Neural progenitor cell (in vitro differentiated cells): Measurements from ENCODE around the gene ELF5. TPM values are rescaled to one million over a fixed set of nuclear protein-coding genes. Genes with fewer than 3 reads are reported as not detected.

Experiments used
- DNase-seq: peaks from one replicate; pipeline ENCODE4 v3.0.0-alpha.2; 2016; ENCODE audit warnings: low spot score
- H2AFZ ChIP-seq: fragments of 200-600 bp; sonication (generic); replicated peaks from 2 replicates; pipeline ENCODE4 v1.6.1; 2016; ENCODE audit warnings: antibody characterized with exemption
- H3F3A ChIP-seq: fragments of 200-600 bp; sonication (generic); 2 replicates; pipeline ENCODE4 v1.6.1; 2016; ENCODE audit warnings: antibody characterized with exemption, low read depth
- H3K27ac ChIP-seq: fragments of 200-600 bp; sonication (generic); 2 replicates; pipeline ENCODE4 v1.5.1; 2016; ENCODE audit warnings: mild to moderate bottlenecking
- H3K27me3 ChIP-seq: fragments of 200-600 bp; sonication (generic); 2 replicates; pipeline ENCODE4 v1.6.1; 2016; ENCODE audit warnings: mild to moderate bottlenecking, moderate library complexity
- H3K36me3 ChIP-seq: fragments of 200-600 bp; sonication (generic); 2 replicates; pipeline ENCODE4 v1.5.1; 2016
- H3K4me1 ChIP-seq: fragments of 200-600 bp; sonication (generic); 2 replicates; pipeline ENCODE4 v1.6.1; 2016; ENCODE audit warnings: mixed run types
- H3K4me2 ChIP-seq: fragments of 200-600 bp; sonication (generic); 2 replicates; pipeline ENCODE4 v1.6.1; 2016
- H3K4me3 ChIP-seq: fragments of 200-600 bp; sonication (generic); 2 replicates; pipeline ENCODE4 v1.5.1; 2016
- H3K79me2 ChIP-seq: fragments of 200-600 bp; sonication (generic); 2 replicates; pipeline ENCODE4 v1.6.1; 2016; ENCODE audit warnings: low read depth
- H3K9ac ChIP-seq: fragments of 200-600 bp; sonication (generic); 2 replicates; pipeline ENCODE4 v1.6.1; 2016
- H3K9me3 ChIP-seq: fragments of 200-600 bp; sonication (generic); 2 replicates; pipeline ENCODE4 v1.5.1; 2016; ENCODE audit warnings: low read depth
- H4K20me1 ChIP-seq: fragments of 200-600 bp; sonication (generic); 2 replicates; pipeline ENCODE4 v1.6.1; 2016; ENCODE audit warnings: low read depth
- H3K27ac Mint-ChIP-seq: 3 replicates; pipeline ENCODE4 v1.8.0; 2021; ENCODE audit warnings: mixed read lengths
- H3K27me3 Mint-ChIP-seq: 2 replicates; pipeline ENCODE4 v1.8.0; 2022; ENCODE audit warnings: low read depth, mild to moderate bottlenecking, inconsistent platforms, moderate library complexity, mixed read lengths; ENCODE audit not compliant: insufficient read depth
- H3K36me3 Mint-ChIP-seq: 3 replicates; pipeline ENCODE4 v1.8.0; 2021; ENCODE audit warnings: mixed read lengths
- H3K4me1 Mint-ChIP-seq: 3 replicates; pipeline ENCODE4 v1.8.0; 2021; ENCODE audit warnings: mixed read lengths
- H3K4me3 Mint-ChIP-seq: 3 replicates; pipeline ENCODE4 v1.8.0; 2021; ENCODE audit warnings: mild to moderate bottlenecking, moderate library complexity, mixed read lengths
- H3K9me3 Mint-ChIP-seq: 3 replicates; pipeline ENCODE4 v1.8.0; 2020; ENCODE audit warnings: mixed read lengths
- CTCF ChIP-seq: fragments of 200-600 bp; sonication (generic); IDR thresholded peaks from 2 replicates; pipeline ENCODE4 v1.5.1; 2017; ENCODE audit warnings: antibody characterized with exemption, mild to moderate bottlenecking
- EZH2 ChIP-seq: fragments of 200-600 bp; sonication (generic); IDR thresholded peaks from 2 replicates; pipeline ENCODE4 v1.6.1; 2017; ENCODE audit warnings: antibody characterized with exemption, mild to moderate bottlenecking, moderate library complexity
- EZH2phosphoT487 ChIP-seq: fragments of 200-600 bp; sonication (generic); IDR thresholded peaks from 2 replicates; pipeline ENCODE4 v1.6.1; 2017; ENCODE audit warnings: antibody characterized with exemption
- total RNA-seq: library from RNA; depleted of rRNA; stranded (reverse); fragments of >200 nt; gene quantifications from 2 replicates; pipeline ENCODE4 v1.2.3, GENCODE V29; 2015; ENCODE audit warnings: low replicate concordance

ELF5 gene
- total RNA-seq, 1 donor from 2014 or later: not detected

- H3K27me3 ChIP-seq: no peaks in the 10 kb centered on the region
- peaks cover 14% of the 10 kb centered on the region for H3K4me1 ChIP-seq
- no peak overlapping the region for H2AFZ ChIP-seq
- Mint-ChIP-seq H3K9me3 (no peaks in the 10 kb centered on the region), H3K4me3 (no peak overlapping the region), H3K4me1 (peaks cover 4% of the 10 kb centered on the region), H3K36me3 (no peaks in the 10 kb centered on the region), H3K27me3 (no peaks in the 10 kb centered on the region), H3K27ac (peak overlapping the region; percentile 55)
- no peak overlapping the region for H3K27ac ChIP-seq
- TF ChIP-seq CTCF (no peak), EZH2phosphoT487 (no peak), EZH2 (no peak)
- no peaks in the 10 kb centered on the region for H3K9me3 ChIP-seq
- no peak overlapping the region for H3K4me2 ChIP-seq
- no peak for DNase-seq
- H3K36me3 ChIP-seq: no peaks in the 10 kb centered on the region
- no peaks in the 10 kb centered on the region for H4K20me1 ChIP-seq
- H3F3A ChIP-seq: peaks cover 11% of the 10 kb centered on the region
- no peaks in the 10 kb centered on the region for H3K79me2 ChIP-seq
- no peak overlapping the region for H3K9ac ChIP-seq
- H3K4me3 ChIP-seq: no peak overlapping the region
Observed at GRCh38 chr11:34548278-34548677, 34.7 kb upstream of the ELF5 start.

- no peaks in the 10 kb centered on the region for H3K36me3 Mint-ChIP-seq
- H3K27me3 Mint-ChIP-seq: no peaks in the 10 kb centered on the region
- H3K9me3 Mint-ChIP-seq: no peaks in the 10 kb centered on the region
- no peak overlapping the region for H3K9ac ChIP-seq
- no peak overlapping the region for H3K27ac ChIP-seq
- peak overlapping the region; percentile 36 for H3K4me2 ChIP-seq
- H3K36me3 ChIP-seq: no peaks in the 10 kb centered on the region
- no peaks in the 10 kb centered on the region for H3K79me2 ChIP-seq
- H3K4me3 ChIP-seq: no peak overlapping the region
- H2AFZ ChIP-seq: no peak overlapping the region
- DNase-seq: peak; percentile 74
- no peak overlapping the region for H3K27ac Mint-ChIP-seq
- H3K4me1 Mint-ChIP-seq: peaks cover 4% of the 10 kb centered on the region
- no peaks in the 10 kb centered on the region for H3K27me3 ChIP-seq
- H3K4me1 ChIP-seq: peaks cover 14% of the 10 kb centered on the region
- no peaks in the 10 kb centered on the region for H3K9me3 ChIP-seq
- H3F3A ChIP-seq: peaks cover 11% of the 10 kb centered on the region
- no peak overlapping the region for H3K4me3 Mint-ChIP-seq
- H4K20me1 ChIP-seq: no peaks in the 10 kb centered on the region
- TF ChIP-seq CTCF: no peak
- no peak for TF ChIP-seq EZH2phosphoT487
- TF ChIP-seq EZH2: no peak
Observed at GRCh38 chr11:34546511-34547209, 33.1 kb upstream of the ELF5 start.

GRCh38 chr11:34542089-34542488, 28.5 kb upstream of the ELF5 start:
- Mint-ChIP-seq H3K9me3 (no peaks in the 10 kb centered on the region), H3K36me3 (no peaks in the 10 kb centered on the region), H3K4me3 (no peak overlapping the region), H3K4me1 (no peaks in the 10 kb centered on the region), H3K27ac (no peak overlapping the region), H3K27me3 (no peaks in the 10 kb centered on the region)
- TF ChIP-seq CTCF (no peak), EZH2 (no peak), EZH2phosphoT487 (no peak)
- no peaks in the 10 kb centered on the region for H3K27me3 ChIP-seq
- no peak overlapping the region for H3K9ac ChIP-seq
- H3K79me2 ChIP-seq: no peaks in the 10 kb centered on the region
- H4K20me1 ChIP-seq: no peaks in the 10 kb centered on the region
- no peak overlapping the region for H3K4me3 ChIP-seq
- H3K9me3 ChIP-seq: no peaks in the 10 kb centered on the region
- H3K27ac ChIP-seq: no peak overlapping the region
- H3K4me1 ChIP-seq: peaks cover 12% of the 10 kb centered on the region
- H3K4me2 ChIP-seq: no peak overlapping the region
- H3K36me3 ChIP-seq: no peaks in the 10 kb centered on the region
- H2AFZ ChIP-seq: no peak overlapping the region
- peaks cover 15% of the 10 kb centered on the region for H3F3A ChIP-seq
- DNase-seq: no peak
